GM21529 (cell line): ENCODE measurements around the gene FHIP2A.
"Not testable (repeated sequence)": the region's sequence is repeated elsewhere in the genome, so short reads cannot be mapped to it uniquely, and the experiment has no call there.

ENCODE experiments used
- ATAC-seq: cut with Tn5 transposase; IDR thresholded peaks from one replicate; pipeline ENCODE4 v1.9.1; 2021; ENCODE audit not compliant: unreplicated experiment

The FHIP2A gene

GRCh38 chr10:114856544-114857287 is 35.1 kb downstream of the FHIP2A start:
- no peak for ATAC-seq

GRCh38 chr10:114857288-114857565 is 35.6 kb downstream of the FHIP2A start:
- not testable (repeated sequence) for ATAC-seq

- no peak for ATAC-seq
These were observed 36.5 kb downstream of the FHIP2A start for GRCh38 chr10:114857922-114858629.

GRCh38 chr10:114859222-114859621 is 37.6 kb downstream of the FHIP2A start:
- no peak for ATAC-seq

- no peak for ATAC-seq
These were observed 40.9 kb downstream of the FHIP2A start for GRCh38 chr10:114862456-114862855.

- no peak for ATAC-seq
These were observed 45.8 kb downstream of the FHIP2A start for GRCh38 chr10:114867365-114867764.

- no peak for ATAC-seq
These were observed 47.4 kb downstream of the FHIP2A start for GRCh38 chr10:114868870-114869519.

GRCh38 chr10:114869520-114869892 is 47.9 kb downstream of the FHIP2A start:
- no peak for ATAC-seq

- no peak for ATAC-seq
These were observed 48.9 kb downstream of the FHIP2A start for GRCh38 chr10:114870486-114870885.

- ATAC-seq, result no peak
These were observed 49.8 kb downstream of the FHIP2A start for GRCh38 chr10:114871379-114871778.
